ENCODE results near the gene KLK12. TPM values are rescaled to one million over a fixed set of nuclear protein-coding genes. Genes with fewer than 3 reads are reported as not detected.

Gene KLK12
- total and polyA plus RNA-seq, 9 of the 15 experiments (the other 6 are each of a cell fraction or from before 2014, with no cell fraction given): not detected

- TF ChIP-seq HOMEZ (CRISPR knock-in tag; IDR thresholded peaks at IDR 0.05): no peak
Observed at GRCh38 chr19:51007488-51007887, 27.3 kb downstream of the KLK12 start (continued).

GRCh38 chr19:51006406-51006805 lies 28.4 kb downstream of the KLK12 start:
- Histone ChIP-seq H3K9ac (ENCODE audit: insufficient read depth in 1 of 2, low read depth in 2 of 2, low read length in 2 of 2) (peak overlapping the region in 1 of 2 experiments; percentile 6; a peak in 1 of 4 replicates), H3K27me3 (ENCODE audit: control insufficient read depth in 2 of 2, insufficient read depth in 2 of 2, low read length in 2 of 2) (peaks cover 2 to 32% of the 10 kb centered on the region in 2 experiments; a peak in 3 of 5 replicates), H3K79me2 (ENCODE audit: control insufficient read depth, insufficient read depth, low read length) (no peaks in the 10 kb centered on the region), H3K4me3 (no peak overlapping the region), H3K4me1 (replicated peaks in 1 of 2; ENCODE audit: control insufficient read depth in 2 of 2, insufficient read depth in 2 of 2, low read length in 2 of 2) (peaks cover 15 to 20% of the 10 kb centered on the region in 2 experiments; a peak in 4 of 5 replicates), H3K9me1 (ENCODE audit: control insufficient read depth, insufficient read depth, low read length) (no peaks in the 10 kb centered on the region), H3K9me3 (replicated peaks; ENCODE audit: control insufficient read depth, insufficient read depth, low read depth, low read length) (no peaks in the 10 kb centered on the region), H3K27ac (ENCODE audit: extremely low read depth, low read depth, low read length) (no peak overlapping the region), H4K20me1 (replicated peaks; ENCODE audit: control insufficient read depth, insufficient read depth, low read length) (no peaks in the 10 kb centered on the region), H2AFZ (ENCODE audit: low read depth, low read length) (no peak overlapping the region), H3K4me2 (ENCODE audit: insufficient read depth, low read length) (no peak overlapping the region), H3K36me3 (ENCODE audit: control insufficient read depth, insufficient read depth, low read length) (no peaks in the 10 kb centered on the region)
- FAIRE-seq (no peak), ATAC-seq (no peak), DNase-seq (ENCODE audit: extremely low read depth in 1 of 4, low spot score in 3 of 4) (no peak)
- intact Hi-C loops (cut with micrococcal nuclease): no loop called here
- no TSS peak for BruUV-seq (replicated peaks)
- CTCF ChIA-PET (ENCODE audit: low intra/inter-chr PET ratio): no interaction called here
- POLR2A ChIA-PET: interaction anchor here (0.7 kb wide), 1 partner anchor 11 kb away, joined by 5 read pairs; no protein-coding TSS in a partner anchor
- 0% methylated on average over 8 of the region's 8 CpGs for WGBS (ENCODE audit: insufficient coverage, low coverage, missing lambda C conversion rate)
- in situ Hi-C loops (cut with MboI): no loop called here
- TF ChIP-seq TOE1 (IDR thresholded peaks at IDR 0.05; ENCODE audit: borderline replicate concordance) (no peak), TOE1 (CRISPR knock-in tag; IDR thresholded peaks at IDR 0.05; ENCODE audit: borderline replicate concordance, low read depth) (no peak), SMARCE1 (IDR thresholded peaks at IDR 0.05) (no peak), ATF7 (IDR thresholded peaks at IDR 0.05) (peak; percentile 75; the same call in 1 of the 2 replicates), SAFB2 (IDR thresholded peaks at IDR 0.05; ENCODE audit: borderline replicate concordance, low read depth, low read length, severe bottlenecking) (no peak), AFF1 (IDR thresholded peaks at IDR 0.05; ENCODE audit: low read depth in 1 of 2, partially characterized antibody in 2 of 2) (no peak), SREBF2 (CRISPR knock-in tag; IDR thresholded peaks at IDR 0.05) (no peak), ZNF561 (CRISPR knock-in tag; conservative IDR thresholded peaks at IDR 0.05) (no peak), JUND (IDR thresholded peaks at IDR 0.05; ENCODE audit: borderline replicate concordance, low read depth, low read length) (no peak), JUND (tag; IDR thresholded peaks at IDR 0.05; ENCODE audit: borderline replicate concordance, low read depth, low read length) (0 out of 3 replicates have a peak, but pooled peaks have one; percentile 24), WHSC1 (IDR thresholded peaks at IDR 0.05; ENCODE audit: low read length) (no peak), ATF3 (IDR thresholded peaks at IDR 0.05) (peak; percentile 71), ATF3 (CRISPR knock-in tag; conservative IDR thresholded peaks at IDR 0.05) (no peak), BCL6 (CRISPR knock-in tag; IDR thresholded peaks at IDR 0.05) (no peak)

Data from K562 (cell line).